ENCODE measurements around the gene SLC5A10.
"Not testable (repeated sequence)": the region's sequence is repeated elsewhere in the genome, so short reads cannot be mapped to it uniquely, and the experiment has no call there.

DNA sequence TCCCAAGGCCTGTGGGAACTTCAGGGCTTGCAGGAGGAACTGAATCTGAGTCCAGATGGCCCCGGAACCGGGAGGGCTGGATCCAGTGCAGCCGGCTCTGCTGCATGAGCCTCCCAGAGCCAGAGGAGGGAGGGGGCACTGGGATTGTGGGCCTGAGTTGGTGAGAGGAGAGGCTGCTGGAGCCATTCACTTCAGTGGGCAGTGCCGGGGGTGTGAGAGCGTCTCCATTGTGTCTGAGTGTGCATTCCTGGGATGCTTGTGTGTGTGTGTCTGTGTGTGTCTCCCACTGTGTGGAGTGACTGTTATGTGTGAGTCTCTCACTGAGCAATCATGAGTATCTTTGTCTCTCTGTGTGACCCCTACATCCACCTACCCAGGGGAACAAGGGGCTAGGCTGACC lies 77.8 kb downstream of the SLC5A10 start:
- TF ChIP-seq, protein P1, sequence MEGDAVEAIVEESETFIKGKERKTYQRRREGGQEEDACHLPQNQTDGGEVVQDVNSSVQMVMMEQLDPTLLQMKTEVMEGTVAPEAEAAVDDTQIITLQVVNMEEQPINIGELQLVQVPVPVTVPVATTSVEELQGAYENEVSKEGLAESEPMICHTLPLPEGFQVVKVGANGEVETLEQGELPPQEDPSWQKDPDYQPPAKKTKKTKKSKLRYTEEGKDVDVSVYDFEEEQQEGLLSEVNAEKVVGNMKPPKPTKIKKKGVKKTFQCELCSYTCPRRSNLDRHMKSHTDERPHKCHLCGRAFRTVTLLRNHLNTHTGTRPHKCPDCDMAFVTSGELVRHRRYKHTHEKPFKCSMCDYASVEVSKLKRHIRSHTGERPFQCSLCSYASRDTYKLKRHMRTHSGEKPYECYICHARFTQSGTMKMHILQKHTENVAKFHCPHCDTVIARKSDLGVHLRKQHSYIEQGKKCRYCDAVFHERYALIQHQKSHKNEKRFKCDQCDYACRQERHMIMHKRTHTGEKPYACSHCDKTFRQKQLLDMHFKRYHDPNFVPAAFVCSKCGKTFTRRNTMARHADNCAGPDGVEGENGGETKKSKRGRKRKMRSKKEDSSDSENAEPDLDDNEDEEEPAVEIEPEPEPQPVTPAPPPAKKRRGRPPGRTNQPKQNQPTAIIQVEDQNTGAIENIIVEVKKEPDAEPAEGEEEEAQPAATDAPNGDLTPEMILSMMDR (conservative IDR thresholded peaks at IDR 0.05; ENCODE audit: low read depth in 2 of 2): not testable (repeated sequence)
- TF ChIP-seq POLR2AphosphoS5 (IDR thresholded peaks at IDR 0.05; ENCODE audit: low read depth); EZH2 (IDR thresholded peaks at IDR 0.05; ENCODE audit: low read depth, unreplicated experiment); NANOG (IDR thresholded peaks at IDR 0.05; ENCODE audit: borderline replicate concordance); REST (IDR thresholded peaks at IDR 0.05; ENCODE audit: unreplicated experiment): not testable (repeated sequence)

All from GM23338 (cell line).